Measurements from ENCODE around the gene TELO2. TPM values are rescaled to one million over a fixed set of nuclear protein-coding genes. Genes with fewer than 3 reads are reported as not detected.

TELO2 gene
- total RNA-seq, 4 donors from 2014 or later, result 34.5 to 105 (median 82.4) TPM

DNA sequence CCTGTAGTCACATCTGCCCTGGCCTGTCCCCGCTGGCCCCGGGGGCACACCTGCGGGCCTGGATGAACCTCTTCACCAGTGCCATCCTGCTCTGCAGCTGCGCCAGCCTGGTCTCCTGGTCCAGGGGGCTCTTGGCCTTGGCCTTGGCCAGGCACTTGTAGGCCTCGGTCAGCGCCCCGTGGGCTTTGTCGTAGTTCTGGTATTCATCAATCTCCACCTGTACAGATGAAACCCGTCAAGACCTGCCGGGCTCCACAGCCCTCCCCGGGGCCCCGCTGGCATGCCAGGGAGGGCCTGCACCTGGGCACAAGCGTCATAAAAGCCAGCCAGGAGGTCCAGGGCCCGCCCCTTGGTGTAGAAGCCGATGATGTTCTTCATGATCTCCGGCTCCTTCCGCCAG, 26.7 kb downstream of the TELO2 start:
- peaks cover 0 to 14% (median 0%) of the 10 kb centered on the region in 3 donors for H3K36me3 ChIP-seq
- no peak overlapping the region for H3K27ac ChIP-seq
- no peaks in the 10 kb centered on the region for H3K9me3 ChIP-seq
- DNase-seq, result no peak
- H3K27me3 ChIP-seq, result no peaks in the 10 kb centered on the region
- H3K4me3 ChIP-seq, result no peak overlapping the region
- no peaks in the 10 kb centered on the region for H3K4me1 ChIP-seq
- no peak for TF ChIP-seq POLR2A (IDR thresholded peaks at IDR 0.05)
- TF ChIP-seq, protein P1, sequence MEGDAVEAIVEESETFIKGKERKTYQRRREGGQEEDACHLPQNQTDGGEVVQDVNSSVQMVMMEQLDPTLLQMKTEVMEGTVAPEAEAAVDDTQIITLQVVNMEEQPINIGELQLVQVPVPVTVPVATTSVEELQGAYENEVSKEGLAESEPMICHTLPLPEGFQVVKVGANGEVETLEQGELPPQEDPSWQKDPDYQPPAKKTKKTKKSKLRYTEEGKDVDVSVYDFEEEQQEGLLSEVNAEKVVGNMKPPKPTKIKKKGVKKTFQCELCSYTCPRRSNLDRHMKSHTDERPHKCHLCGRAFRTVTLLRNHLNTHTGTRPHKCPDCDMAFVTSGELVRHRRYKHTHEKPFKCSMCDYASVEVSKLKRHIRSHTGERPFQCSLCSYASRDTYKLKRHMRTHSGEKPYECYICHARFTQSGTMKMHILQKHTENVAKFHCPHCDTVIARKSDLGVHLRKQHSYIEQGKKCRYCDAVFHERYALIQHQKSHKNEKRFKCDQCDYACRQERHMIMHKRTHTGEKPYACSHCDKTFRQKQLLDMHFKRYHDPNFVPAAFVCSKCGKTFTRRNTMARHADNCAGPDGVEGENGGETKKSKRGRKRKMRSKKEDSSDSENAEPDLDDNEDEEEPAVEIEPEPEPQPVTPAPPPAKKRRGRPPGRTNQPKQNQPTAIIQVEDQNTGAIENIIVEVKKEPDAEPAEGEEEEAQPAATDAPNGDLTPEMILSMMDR (IDR thresholded peaks at IDR 0.05), result no peak

DNA sequence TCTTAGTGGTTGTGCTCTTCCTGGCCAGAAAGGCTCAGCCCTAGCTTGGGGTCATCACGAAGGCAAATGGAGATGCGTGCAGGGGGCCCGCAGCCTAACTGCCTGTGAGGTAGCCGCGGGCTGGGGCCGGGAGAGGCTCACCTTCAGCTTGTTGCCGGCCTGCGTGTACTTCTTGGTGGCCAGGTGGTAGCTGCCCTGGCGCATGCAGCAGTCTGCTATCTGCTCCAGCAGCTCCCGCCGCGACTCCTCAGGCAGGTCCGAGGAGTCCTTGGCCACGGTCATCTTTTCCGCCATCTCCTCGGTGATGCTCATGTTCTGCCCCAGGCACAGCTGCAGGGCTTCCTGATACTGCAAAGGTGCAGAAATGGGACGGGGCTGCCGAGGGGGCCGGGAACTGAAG, 27.3 kb downstream of the TELO2 start:
- no peaks in the 10 kb centered on the region for H3K27me3 ChIP-seq
- H3K9me3 ChIP-seq, result no peaks in the 10 kb centered on the region
- H3K4me1 ChIP-seq, result no peaks in the 10 kb centered on the region
- DNase-seq, result no peak
- H3K27ac ChIP-seq, result no peak overlapping the region
- no peak overlapping the region for H3K4me3 ChIP-seq
- no peak for TF ChIP-seq POLR2A (IDR thresholded peaks at IDR 0.05)
- TF ChIP-seq, protein P1 (IDR thresholded peaks at IDR 0.05), result no peak
- H3K36me3 ChIP-seq, result peaks cover 0 to 14% (median 0%) of the 10 kb centered on the region in 3 donors

DNA sequence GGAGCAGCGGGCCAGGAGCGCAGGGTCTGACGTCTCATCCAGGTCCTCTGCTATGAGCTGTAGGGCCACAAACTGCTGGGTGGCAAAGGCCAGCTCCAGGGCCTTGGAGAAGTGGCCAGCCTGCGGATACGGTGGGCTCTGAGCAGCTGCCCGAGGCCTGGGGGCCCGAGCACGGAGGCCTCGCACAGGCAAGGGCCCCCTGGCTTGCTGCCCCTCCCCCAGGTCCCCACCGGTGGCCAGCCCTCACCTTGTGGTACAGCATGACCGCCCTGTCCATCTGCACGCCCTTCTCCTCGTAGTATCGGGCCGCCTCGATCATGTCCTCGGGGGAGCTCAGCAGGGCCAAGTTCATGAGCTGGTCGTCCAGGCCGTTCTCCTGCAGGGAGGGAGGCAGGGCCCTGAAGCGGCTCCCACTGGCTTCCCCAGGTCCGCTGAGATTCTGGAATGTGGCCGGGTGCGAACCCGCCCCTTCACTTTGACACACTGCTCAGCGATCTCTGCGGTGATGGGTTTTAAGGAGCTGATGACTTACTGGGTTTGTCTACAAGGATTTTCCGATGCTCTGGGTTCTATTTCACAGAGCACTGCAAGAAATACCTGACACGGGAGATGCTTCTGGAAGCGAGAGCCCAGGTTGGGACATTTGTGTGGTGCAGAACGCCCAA, 30.6 kb downstream of the TELO2 start:
- Histone ChIP-seq H3K4me3 (no peak overlapping the region), H3K9me3 (no peaks in the 10 kb centered on the region), H3K4me1 (no peaks in the 10 kb centered on the region), H3K27ac (no peak overlapping the region), H3K27me3 (no peaks in the 10 kb centered on the region), H3K36me3 (peaks cover 0 to 14% (median 0%) of the 10 kb centered on the region in 3 donors)
- TF ChIP-seq, protein P1 (IDR thresholded peaks at IDR 0.05), result no peak
- TF ChIP-seq POLR2A (IDR thresholded peaks at IDR 0.05), result no peak
- DNase-seq, result no peak

DNA sequence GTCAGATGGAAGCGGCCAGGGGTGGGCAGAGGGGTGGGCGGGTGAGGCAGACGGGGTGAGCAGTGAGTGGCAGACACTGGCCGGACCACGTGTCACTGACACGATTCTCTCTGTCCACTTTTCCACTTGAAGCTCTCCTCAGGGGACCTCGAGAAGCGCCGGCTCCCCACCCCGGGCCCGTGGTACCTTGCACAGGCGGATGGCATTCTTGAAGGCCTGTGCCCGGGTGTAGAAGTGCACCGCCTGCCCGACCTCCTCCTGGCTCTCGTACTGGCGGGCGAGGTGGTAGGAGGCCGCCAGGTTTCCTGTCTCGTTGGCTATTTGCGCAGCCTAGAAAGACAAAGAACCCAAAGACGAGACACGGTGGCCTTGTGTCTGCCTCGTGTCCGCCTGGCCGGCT, 31.2 kb downstream of the TELO2 start:
- no peak overlapping the region for H3K27ac ChIP-seq
- DNase-seq, result no peak
- H3K9me3 ChIP-seq, result no peaks in the 10 kb centered on the region
- no peak overlapping the region for H3K4me3 ChIP-seq
- H3K36me3 ChIP-seq, result peaks cover 0 to 14% (median 0%) of the 10 kb centered on the region in 3 donors
- TF ChIP-seq POLR2A (IDR thresholded peaks at IDR 0.05), result no peak
- TF ChIP-seq, protein P1 (IDR thresholded peaks at IDR 0.05), result no peak
- H3K4me1 ChIP-seq, result no peaks in the 10 kb centered on the region
- H3K27me3 ChIP-seq, result no peaks in the 10 kb centered on the region

DNA sequence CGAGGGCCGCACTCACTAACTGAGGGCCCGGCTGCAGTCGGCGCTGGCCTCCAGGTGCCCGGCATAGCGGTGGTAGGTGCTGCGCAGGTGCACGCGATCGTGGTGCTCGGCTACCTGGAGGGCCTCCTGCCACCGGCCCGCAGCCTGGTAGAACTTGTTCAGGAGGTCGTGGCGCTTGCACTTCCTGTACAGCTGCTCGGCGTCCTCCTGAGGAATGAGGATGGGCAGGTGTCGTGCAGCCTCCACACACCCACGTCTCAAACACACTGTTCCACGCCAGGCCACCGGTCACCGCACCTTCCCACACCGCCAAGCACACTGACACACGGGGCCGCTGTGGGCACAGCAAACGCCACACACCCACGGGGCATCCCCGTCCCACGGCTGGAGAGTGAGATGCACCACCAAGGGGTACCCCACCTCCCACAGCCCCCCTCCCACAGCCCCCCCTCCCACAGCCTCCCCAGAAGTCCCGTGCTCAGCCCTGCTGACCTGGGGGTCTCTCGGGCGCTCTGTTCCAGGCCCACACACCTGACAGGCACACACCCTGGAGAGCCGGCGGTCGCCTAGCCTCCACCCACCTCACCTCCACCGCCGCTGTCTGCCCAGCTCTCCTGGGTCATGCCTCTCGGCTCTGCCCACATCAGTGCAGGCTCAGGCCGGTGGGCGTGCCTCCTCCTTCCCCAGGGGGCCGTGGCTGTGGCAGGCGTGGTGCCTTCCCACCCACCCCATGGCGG, 32.9 kb downstream of the TELO2 start:
- Histone ChIP-seq H3K27me3 (no peaks in the 10 kb centered on the region), H3K9me3 (no peaks in the 10 kb centered on the region), H3K4me1 (peaks cover 0 to 6% (median 0%) of the 10 kb centered on the region in 4 donors), H3K36me3 (no peaks in the 10 kb centered on the region), H3K4me3 (no peak overlapping the region), H3K27ac (peak overlapping the region in 1 of 4 donors; percentile 39)
- no peak for DNase-seq
- no peak for TF ChIP-seq POLR2A (IDR thresholded peaks at IDR 0.05)
- TF ChIP-seq, protein P1 (IDR thresholded peaks at IDR 0.05), result no peak

Measured in Peyer's patch (tissue), 4 donors.